ENCODE results near the gene LCNL1. TPM values are rescaled to one million over a fixed set of nuclear protein-coding genes. Genes with fewer than 3 reads are reported as not detected.
"Not testable (repeated sequence)": the region's sequence is repeated elsewhere in the genome, so short reads cannot be mapped to it uniquely, and the experiment has no call there.

LCNL1 gene
- total RNA-seq, 4 donors from 2014 or later, result 0.28 to 0.83 TPM; not detected in 2

- DNase-seq, result peak in 1 of 3 donors; percentile 64
Observed at GRCh38 chr9:137004285-137004684, 21.5 kb downstream of the LCNL1 start.

GRCh38 chr9:137006116-137007003 lies 23.6 kb downstream of the LCNL1 start:
- Histone ChIP-seq H3K27ac (no peak overlapping the region), H3K4me3 (no peak overlapping the region)

More at GRCh38 chr9:137004285-137004684, 21.5 kb downstream of the LCNL1 start:
- not testable (repeated sequence) for H3K4me3 ChIP-seq, H3K9me3 ChIP-seq, H3K36me3 ChIP-seq, H3K27me3 ChIP-seq, H3K27ac ChIP-seq
- H3K4me1 ChIP-seq, result peaks cover 0 to 15% (median 0%) of the 10 kb centered on the region in 4 donors
- peak in 5 of 6 experiments; percentile 13 to 67 (median 52) for TF ChIP-seq CTCF (IDR thresholded peaks at IDR 0.05)

GRCh38 chr9:137007108-137007815 lies 24.5 kb downstream of the LCNL1 start:
- H3K27ac ChIP-seq, result no peak overlapping the region
- no peaks in the 10 kb centered on the region for H3K27me3 ChIP-seq
- H3K4me3 ChIP-seq, result no peak overlapping the region
- TF ChIP-seq CTCF (IDR thresholded peaks at IDR 0.05), result no peak
- TF ChIP-seq POLR2A (IDR thresholded peaks at IDR 0.05), result no peak
- no peak for DNase-seq
- H3K4me1 ChIP-seq, result peaks cover 0 to 15% (median 0%) of the 10 kb centered on the region in 4 donors
- peaks cover 0 to 28% (median 0%) of the 10 kb centered on the region in 3 donors for H3K36me3 ChIP-seq
- no peaks in the 10 kb centered on the region for H3K9me3 ChIP-seq

More at GRCh38 chr9:137006116-137007003, 23.6 kb downstream of the LCNL1 start:
- H3K27me3 ChIP-seq, result no peaks in the 10 kb centered on the region
- DNase-seq, result no peak
- TF ChIP-seq CTCF (IDR thresholded peaks at IDR 0.05) (no peak), POLR2A (IDR thresholded peaks at IDR 0.05) (no peak)
- peaks cover 0 to 19% (median 0%) of the 10 kb centered on the region in 3 donors for H3K36me3 ChIP-seq
- peaks cover 0 to 15% (median 0%) of the 10 kb centered on the region in 4 donors for H3K4me1 ChIP-seq
- H3K9me3 ChIP-seq, result no peaks in the 10 kb centered on the region

GRCh38 chr9:137007816-137008270 lies 25.1 kb downstream of the LCNL1 start:
- TF ChIP-seq POLR2A (IDR thresholded peaks at IDR 0.05) (no peak), CTCF (IDR thresholded peaks at IDR 0.05) (no peak)

GRCh38 chr9:137008312-137008711 lies 25.5 kb downstream of the LCNL1 start:
- no peak overlapping the region for H3K4me3 ChIP-seq
- H3K27me3 ChIP-seq, result no peaks in the 10 kb centered on the region
- H3K9me3 ChIP-seq, result no peaks in the 10 kb centered on the region
- H3K27ac ChIP-seq, result no peak overlapping the region
- TF ChIP-seq CTCF (IDR thresholded peaks at IDR 0.05) (no peak), POLR2A (IDR thresholded peaks at IDR 0.05) (no peak)
- DNase-seq, result no peak
- H3K36me3 ChIP-seq, result peaks cover 0 to 34% (median 0%) of the 10 kb centered on the region in 3 donors
- peaks cover 0 to 15% (median 0%) of the 10 kb centered on the region in 4 donors for H3K4me1 ChIP-seq

More at GRCh38 chr9:137007816-137008270, 25.1 kb downstream of the LCNL1 start:
- Histone ChIP-seq H3K9me3 (no peaks in the 10 kb centered on the region), H3K27ac (no peak overlapping the region), H3K4me3 (no peak overlapping the region), H3K4me1 (peaks cover 0 to 15% (median 0%) of the 10 kb centered on the region in 4 donors), H3K27me3 (no peaks in the 10 kb centered on the region), H3K36me3 (peaks cover 0 to 34% (median 0%) of the 10 kb centered on the region in 3 donors)
- no peak for DNase-seq

Data from Peyer's patch (tissue), 4 donors.